GM19328 (cell line): Measurements from ENCODE around the gene ZNF385C.

Source experiments
- ATAC-seq: cut with Tn5 transposase; IDR thresholded peaks from one replicate; pipeline ENCODE4 v1.9.1; 2021; ENCODE audit warnings: mild to moderate bottlenecking, moderate library complexity; ENCODE audit not compliant: unreplicated experiment

ZNF385C gene

GRCh38 chr17:42109086-42109485 is 10.8 kb upstream of the ZNF385C start:
- no peak for ATAC-seq

GRCh38 chr17:42107597-42108576 is 9.6 kb upstream of the ZNF385C start:
- peak; percentile 60 for ATAC-seq

- ATAC-seq: no peak
These were observed 8.9 kb upstream of the ZNF385C start for GRCh38 chr17:42107124-42107523.

- no peak for ATAC-seq
These were observed 7.7 kb upstream of the ZNF385C start for GRCh38 chr17:42106009-42106408.

- ATAC-seq: no peak
These were observed 6.0 kb upstream of the ZNF385C start for GRCh38 chr17:42104264-42104663.

- ATAC-seq: no peak
These were observed 5.1 kb upstream of the ZNF385C start for GRCh38 chr17:42103221-42103954.

- ATAC-seq: no peak
These were observed 3.4 kb upstream of the ZNF385C start for GRCh38 chr17:42101513-42102292.

- ATAC-seq: no peak
These were observed 592 bp upstream of the ZNF385C start for GRCh38 chr17:42098730-42099399.

GRCh38 chr17:42096360-42097111 is 1.7 kb downstream of the ZNF385C start:
- no peak for ATAC-seq

- no peak for ATAC-seq
These were observed 3.8 kb downstream of the ZNF385C start for GRCh38 chr17:42094375-42095069.

- no peak for ATAC-seq
These were observed 5.3 kb downstream of the ZNF385C start for GRCh38 chr17:42092939-42093338.

- no peak for ATAC-seq
These were observed 7.1 kb downstream of the ZNF385C start for GRCh38 chr17:42090964-42091790.

- no peak for ATAC-seq
These were observed 9.5 kb downstream of the ZNF385C start for GRCh38 chr17:42088736-42089135.

GRCh38 chr17:42087736-42088705 is 10.3 kb downstream of the ZNF385C start:
- ATAC-seq: no peak

GRCh38 chr17:42087042-42087701 is 11.1 kb downstream of the ZNF385C start:
- no peak for ATAC-seq

- ATAC-seq: no peak
These were observed 16.6 kb downstream of the ZNF385C start for GRCh38 chr17:42081516-42082129.
